Measurements from ENCODE around the gene H1-8.

DNA sequence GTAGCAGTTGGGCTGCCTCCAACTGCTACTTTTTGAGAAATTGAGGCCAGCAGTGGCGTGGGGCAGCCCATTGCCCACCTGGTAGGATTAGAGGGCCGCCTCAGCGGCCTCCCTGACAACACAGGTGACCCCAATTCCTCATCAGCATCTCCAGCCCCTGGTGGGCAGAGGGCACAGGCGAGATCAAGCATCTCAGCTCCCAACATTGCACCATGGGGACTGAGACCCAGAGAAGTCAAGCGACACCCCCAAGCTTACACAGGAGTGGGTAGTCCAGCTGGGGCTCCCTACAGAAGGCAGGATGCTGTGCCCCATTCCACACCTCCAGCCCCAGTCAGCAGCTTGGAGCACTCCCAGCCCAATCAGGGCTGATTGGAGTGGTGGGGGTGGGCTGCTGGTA lies 228 bp upstream of the H1-8 start:
- no peak for TF ChIP-seq POLR2A (IDR thresholded peaks at IDR 0.05; ENCODE audit: low read length)
- no peak for TF ChIP-seq GATA1 (IDR thresholded peaks at IDR 0.05; ENCODE audit: low read depth, low read length)
